Liver (tissue), 9 donors: ENCODE results near the gene BTN3A1. TPM values are rescaled to one million over a fixed set of nuclear protein-coding genes. Genes with fewer than 3 reads are reported as not detected.

ENCODE experiments used
- DNase-seq: peaks from one replicate; pipeline ENCODE4 v3.0.0-alpha.2; 2017; ENCODE audit warnings: low spot score
- H3K27ac ChIP-seq, 2 donors: one replicate each; pipeline ENCODE4 v1.7.0; 2013; ENCODE audit warnings: inconsistent platforms in 2 of 2, low read length in 2 of 2, control low read depth in 1 of 2, low read depth in 1 of 2, mild to moderate bottlenecking in 1 of 2
- H3K27me3 ChIP-seq, 4 donors: one replicate each; pipeline versions ENCODE4 v1.6.1 to v1.7.0; 2013; ENCODE audit warnings: low read length in 3 of 4, inconsistent platforms in 1 of 4, mild to moderate bottlenecking in 1 of 4, moderate library complexity in 1 of 4; ENCODE audit not compliant: control insufficient read depth in 4 of 4, insufficient read depth in 4 of 4
- H3K36me3 ChIP-seq, 4 donors: one replicate each; pipeline versions ENCODE4 v1.6.1 to v1.7.0; 2013; ENCODE audit warnings: low read length in 3 of 4, mild to moderate bottlenecking in 3 of 4, low read depth in 1 of 4, moderate library complexity in 1 of 4; ENCODE audit not compliant: control insufficient read depth in 4 of 4, insufficient read depth in 3 of 4
- H3K4me1 ChIP-seq, 4 donors: one replicate each; pipeline versions ENCODE4 v1.6.1 to v1.7.0; 2013; ENCODE audit warnings: low read length in 3 of 4, mild to moderate bottlenecking in 3 of 4, moderate library complexity in 1 of 4; ENCODE audit not compliant: control insufficient read depth in 4 of 4, insufficient read depth in 4 of 4
- H3K4me3 ChIP-seq, 3 donors: one replicate each; pipeline versions ENCODE4 v1.6.1 to v1.7.0; 2013; ENCODE audit warnings: low read length in 3 of 3, control low read depth in 1 of 3, low read depth in 1 of 3, mild to moderate bottlenecking in 1 of 3
- H3K9ac ChIP-seq, 2 donors: one replicate each; pipeline ENCODE4 v1.7.0; 2013; ENCODE audit warnings: low read length in 2 of 2, mild to moderate bottlenecking in 2 of 2, moderate library complexity in 2 of 2, control low read depth in 1 of 2, low read depth in 1 of 2
- H3K9me3 ChIP-seq, 4 donors: one replicate each; pipeline versions ENCODE4 v1.6.1 to v1.7.0; 2013; ENCODE audit warnings: low read length in 3 of 4; ENCODE audit not compliant: control insufficient read depth in 4 of 4
- EGR1 ChIP-seq, 2 donors: IDR thresholded peaks; 2 replicates each; pipeline ENCODE4 v1.6.1; 2016 to 2018; ENCODE audit warnings: antibody characterized with exemption in 2 of 2, low read depth in 2 of 2
- FOXA1 ChIP-seq: IDR thresholded peaks from 2 replicates; pipeline ENCODE4 v1.6.1; 2016; ENCODE audit warnings: antibody characterized with exemption
- FOXA2 ChIP-seq: IDR thresholded peaks from 2 replicates; pipeline ENCODE4 v1.6.1; 2016; ENCODE audit warnings: antibody characterized with exemption
- GABPA ChIP-seq, 2 donors: IDR thresholded peaks in 1 of 2; conservative IDR thresholded peaks in 1 of 2; 2 replicates each; pipeline ENCODE4 v1.6.1; 2016; ENCODE audit warnings: antibody characterized with exemption in 2 of 2, mild to moderate bottlenecking in 1 of 2, moderate library complexity in 1 of 2
- HNF4A ChIP-seq, 2 donors: conservative IDR thresholded peaks; 2 replicates each; pipeline ENCODE4 v1.6.1; 2016; ENCODE audit warnings: antibody characterized with exemption in 2 of 2, mild to moderate bottlenecking in 2 of 2
- HNF4G ChIP-seq: IDR thresholded peaks from 2 replicates; pipeline ENCODE4 v1.6.1; 2016; ENCODE audit warnings: antibody characterized with exemption
- JUND ChIP-seq, 2 donors: IDR thresholded peaks; 2 replicates each; pipeline ENCODE4 v1.6.1; 2016; ENCODE audit warnings: antibody characterized with exemption in 2 of 2
- NR2F2 ChIP-seq: IDR thresholded peaks from 2 replicates; pipeline ENCODE4 v1.6.1; 2016; ENCODE audit warnings: antibody characterized with exemption
- RAD21 ChIP-seq, 2 donors: IDR thresholded peaks; 2 replicates each; pipeline ENCODE4 v1.6.1; 2016; ENCODE audit warnings: antibody characterized with exemption in 2 of 2, mild to moderate bottlenecking in 2 of 2
- RXRA ChIP-seq, 2 donors: IDR thresholded peaks; 2 replicates each; pipeline ENCODE4 v1.6.1; 2017 to 2018; ENCODE audit warnings: antibody characterized with exemption in 2 of 2, mild to moderate bottlenecking in 1 of 2
- TAF1 ChIP-seq: conservative IDR thresholded peaks from 2 replicates; pipeline ENCODE4 v1.6.1; 2016; ENCODE audit warnings: antibody characterized with exemption, mild to moderate bottlenecking
- YY1 ChIP-seq: IDR thresholded peaks from 2 replicates; pipeline ENCODE4 v1.6.1; 2016; ENCODE audit warnings: antibody characterized with exemption, mild to moderate bottlenecking
- WGBS: extraction: QIAGEN DNeasy Blood & Tissue Kit; methylation state at CpG from one replicate; pipeline ENCODE4 v1.1.7; 2013; 5-methylcytosine and 5-hydroxymethylcytosine counted together
- polyA plus RNA-seq, 2 donors: library from polyadenylated mRNA; stranded (reverse) in 1 of 2; unstranded in 1 of 2; fragments of 200-250 nt in 1 of 2; fragments of >200 nt in 1 of 2; fragmentation: Nextera tagmentation in 1 of 2; extraction: Ambion mirVana in 1 of 2; gene quantifications; one replicate each; pipeline versions ENCODE4 v1.2.1 to v1.2.3, GENCODE V29; 2013 to 2015
- total RNA-seq, 2 donors: library from RNA; depleted of rRNA; stranded (reverse); fragments of >200 nt; gene quantifications; one replicate each; pipeline ENCODE4 v1.2.3, GENCODE V29; 2014
- TF ChIP-seq, protein P1 (sequence below): IDR thresholded peaks from 2 replicates; pipeline ENCODE4 v1.6.1; 2016; ENCODE audit warnings: antibody characterized with exemption
- TF ChIP-seq, protein P2 (sequence below): IDR thresholded peaks from 2 replicates; pipeline ENCODE4 v1.6.1; 2016; ENCODE audit warnings: antibody characterized with exemption, mild to moderate bottlenecking
- TF ChIP-seq, protein P3 (sequence below): IDR thresholded peaks from 2 replicates; pipeline ENCODE4 v1.6.1; 2016; ENCODE audit warnings: antibody characterized with exemption
- TF ChIP-seq, protein P4 (sequence below): IDR thresholded peaks from 2 replicates; pipeline ENCODE4 v1.6.1; 2016; ENCODE audit warnings: antibody characterized with exemption
- donor health status: healthy.
- donor health status: healthy.
- donor health status: healthy.
- donor health status: healthy.
- donor health status: healthy.

The BTN3A1 gene
- total and polyA plus RNA-seq, 4 donors = 2.3 to 17.1 (median 6.3) TPM

DNA sequence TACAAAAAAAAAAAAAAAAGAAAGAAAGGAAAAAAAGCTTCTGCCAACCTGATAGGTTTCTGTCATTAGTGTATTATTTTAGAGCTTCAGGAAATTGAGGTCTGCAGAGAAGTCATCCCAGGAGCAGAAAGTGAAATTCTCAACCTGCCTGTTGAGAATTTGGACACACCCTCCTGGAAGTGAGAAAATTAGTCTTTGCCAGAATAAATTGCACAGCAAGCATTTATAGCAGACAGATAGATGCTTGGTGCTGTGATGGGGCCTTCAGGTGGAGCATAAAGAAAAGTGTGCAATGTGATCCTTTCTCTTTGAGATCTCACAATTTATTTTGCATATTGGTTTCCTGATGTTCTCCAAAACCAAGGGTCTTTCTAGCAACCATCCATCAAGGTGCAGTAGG is 14.5 kb upstream of the BTN3A1 start:
- no peak overlapping the region for H3K9ac ChIP-seq
- TF ChIP-seq GABPA (IDR thresholded peaks at IDR 0.05 in 1 of 2, conservative IDR thresholded peaks at IDR 0.05 in 1 of 2) (no peak), EGR1 (IDR thresholded peaks at IDR 0.05; ENCODE audit: low read depth in 2 of 2) (no peak), RAD21 (IDR thresholded peaks at IDR 0.05) (no peak), HNF4G (no peak), FOXA2 (no peak), JUND (IDR thresholded peaks at IDR 0.05) (no peak), YY1 (no peak), RXRA (IDR thresholded peaks at IDR 0.05) (no peak), TAF1 (no peak), FOXA1 (no peak), HNF4A (conservative IDR thresholded peaks at IDR 0.05) (no peak)
- TF ChIP-seq, protein P1, sequence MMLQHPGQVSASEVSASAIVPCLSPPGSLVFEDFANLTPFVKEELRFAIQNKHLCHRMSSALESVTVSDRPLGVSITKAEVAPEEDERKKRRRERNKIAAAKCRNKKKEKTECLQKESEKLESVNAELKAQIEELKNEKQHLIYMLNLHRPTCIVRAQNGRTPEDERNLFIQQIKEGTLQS = no peak
- TF ChIP-seq, protein P2, sequence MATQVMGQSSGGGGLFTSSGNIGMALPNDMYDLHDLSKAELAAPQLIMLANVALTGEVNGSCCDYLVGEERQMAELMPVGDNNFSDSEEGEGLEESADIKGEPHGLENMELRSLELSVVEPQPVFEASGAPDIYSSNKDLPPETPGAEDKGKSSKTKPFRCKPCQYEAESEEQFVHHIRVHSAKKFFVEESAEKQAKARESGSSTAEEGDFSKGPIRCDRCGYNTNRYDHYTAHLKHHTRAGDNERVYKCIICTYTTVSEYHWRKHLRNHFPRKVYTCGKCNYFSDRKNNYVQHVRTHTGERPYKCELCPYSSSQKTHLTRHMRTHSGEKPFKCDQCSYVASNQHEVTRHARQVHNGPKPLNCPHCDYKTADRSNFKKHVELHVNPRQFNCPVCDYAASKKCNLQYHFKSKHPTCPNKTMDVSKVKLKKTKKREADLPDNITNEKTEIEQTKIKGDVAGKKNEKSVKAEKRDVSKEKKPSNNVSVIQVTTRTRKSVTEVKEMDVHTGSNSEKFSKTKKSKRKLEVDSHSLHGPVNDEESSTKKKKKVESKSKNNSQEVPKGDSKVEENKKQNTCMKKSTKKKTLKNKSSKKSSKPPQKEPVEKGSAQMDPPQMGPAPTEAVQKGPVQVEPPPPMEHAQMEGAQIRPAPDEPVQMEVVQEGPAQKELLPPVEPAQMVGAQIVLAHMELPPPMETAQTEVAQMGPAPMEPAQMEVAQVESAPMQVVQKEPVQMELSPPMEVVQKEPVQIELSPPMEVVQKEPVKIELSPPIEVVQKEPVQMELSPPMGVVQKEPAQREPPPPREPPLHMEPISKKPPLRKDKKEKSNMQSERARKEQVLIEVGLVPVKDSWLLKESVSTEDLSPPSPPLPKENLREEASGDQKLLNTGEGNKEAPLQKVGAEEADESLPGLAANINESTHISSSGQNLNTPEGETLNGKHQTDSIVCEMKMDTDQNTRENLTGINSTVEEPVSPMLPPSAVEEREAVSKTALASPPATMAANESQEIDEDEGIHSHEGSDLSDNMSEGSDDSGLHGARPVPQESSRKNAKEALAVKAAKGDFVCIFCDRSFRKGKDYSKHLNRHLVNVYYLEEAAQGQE = no peak
- TF ChIP-seq, protein P3, sequence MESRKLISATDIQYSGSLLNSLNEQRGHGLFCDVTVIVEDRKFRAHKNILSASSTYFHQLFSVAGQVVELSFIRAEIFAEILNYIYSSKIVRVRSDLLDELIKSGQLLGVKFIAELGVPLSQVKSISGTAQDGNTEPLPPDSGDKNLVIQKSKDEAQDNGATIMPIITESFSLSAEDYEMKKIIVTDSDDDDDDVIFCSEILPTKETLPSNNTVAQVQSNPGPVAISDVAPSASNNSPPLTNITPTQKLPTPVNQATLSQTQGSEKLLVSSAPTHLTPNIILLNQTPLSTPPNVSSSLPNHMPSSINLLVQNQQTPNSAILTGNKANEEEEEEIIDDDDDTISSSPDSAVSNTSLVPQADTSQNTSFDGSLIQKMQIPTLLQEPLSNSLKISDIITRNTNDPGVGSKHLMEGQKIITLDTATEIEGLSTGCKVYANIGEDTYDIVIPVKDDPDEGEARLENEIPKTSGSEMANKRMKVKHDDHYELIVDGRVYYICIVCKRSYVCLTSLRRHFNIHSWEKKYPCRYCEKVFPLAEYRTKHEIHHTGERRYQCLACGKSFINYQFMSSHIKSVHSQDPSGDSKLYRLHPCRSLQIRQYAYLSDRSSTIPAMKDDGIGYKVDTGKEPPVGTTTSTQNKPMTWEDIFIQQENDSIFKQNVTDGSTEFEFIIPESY = no peak
- TF ChIP-seq, protein P4, sequence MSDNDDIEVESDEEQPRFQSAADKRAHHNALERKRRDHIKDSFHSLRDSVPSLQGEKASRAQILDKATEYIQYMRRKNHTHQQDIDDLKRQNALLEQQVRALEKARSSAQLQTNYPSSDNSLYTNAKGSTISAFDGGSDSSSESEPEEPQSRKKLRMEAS = no peak
- DNase-seq = no peak
- H3K4me3 ChIP-seq = no peak overlapping the region
- peaks cover 0 to 9% (median 5%) of the 10 kb centered on the region in 4 donors for H3K4me1 ChIP-seq
- H3K9me3 ChIP-seq = no peaks in the 10 kb centered on the region
- H3K27ac ChIP-seq = no peak overlapping the region
- peaks cover 0 to 5% (median 2%) of the 10 kb centered on the region in 4 donors for H3K36me3 ChIP-seq
- no peaks in the 10 kb centered on the region for H3K27me3 ChIP-seq

DNA sequence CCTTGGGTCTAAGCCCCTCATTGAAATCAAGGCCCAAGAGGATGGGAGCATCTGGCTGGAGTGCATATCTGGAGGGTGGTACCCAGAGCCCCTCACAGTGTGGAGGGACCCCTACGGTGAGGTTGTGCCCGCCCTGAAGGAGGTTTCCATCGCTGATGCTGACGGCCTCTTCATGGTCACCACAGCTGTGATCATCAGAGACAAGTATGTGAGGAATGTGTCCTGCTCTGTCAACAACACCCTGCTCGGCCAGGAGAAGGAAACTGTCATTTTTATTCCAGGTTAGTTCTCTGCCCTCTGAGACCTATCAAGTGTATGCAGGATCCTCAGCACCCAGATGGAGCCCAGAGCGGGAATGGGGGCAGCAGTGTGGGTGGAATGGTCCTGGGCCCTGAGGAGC is 14.1 kb upstream of the BTN3A1 start:
- TF ChIP-seq EGR1 (IDR thresholded peaks at IDR 0.05; ENCODE audit: low read depth in 2 of 2) (no peak), JUND (IDR thresholded peaks at IDR 0.05) (no peak), RAD21 (IDR thresholded peaks at IDR 0.05) (no peak), HNF4A (conservative IDR thresholded peaks at IDR 0.05) (no peak), FOXA1 (no peak), HNF4G (no peak), NR2F2 (no peak), GABPA (IDR thresholded peaks at IDR 0.05 in 1 of 2, conservative IDR thresholded peaks at IDR 0.05 in 1 of 2) (no peak), FOXA2 (no peak)
- TF ChIP-seq, protein P4 = no peak
- TF ChIP-seq, protein P1 = no peak
- TF ChIP-seq, protein P3 = no peak
- Histone ChIP-seq H3K27me3 (no peaks in the 10 kb centered on the region), H3K4me3 (no peak overlapping the region), H3K9me3 (no peaks in the 10 kb centered on the region), H3K36me3 (peaks cover 0 to 5% (median 2%) of the 10 kb centered on the region in 4 donors), H3K4me1 (peaks cover 0 to 9% (median 5%) of the 10 kb centered on the region in 4 donors), H3K27ac (no peak overlapping the region), H3K9ac (no peak overlapping the region)
- WGBS = 91% methylated on average over 6 of the region's 6 CpGs
- no peak for DNase-seq
